NCI-H345 treated with DMSO at 0.1 percent for 48 hours (cell line): ENCODE data around the gene ORAI2.
"Not testable (repeated sequence)": the region's sequence is repeated elsewhere in the genome, so short reads cannot be mapped to it uniquely, and the experiment has no call there.

ENCODE experiments used
- DNase-seq: peaks from one replicate; lab custom pipeline; 2025; ENCODE audit not compliant: unreplicated experiment; lab: John Stamatoyannopoulos, UW

The ORAI2 gene

DNA sequence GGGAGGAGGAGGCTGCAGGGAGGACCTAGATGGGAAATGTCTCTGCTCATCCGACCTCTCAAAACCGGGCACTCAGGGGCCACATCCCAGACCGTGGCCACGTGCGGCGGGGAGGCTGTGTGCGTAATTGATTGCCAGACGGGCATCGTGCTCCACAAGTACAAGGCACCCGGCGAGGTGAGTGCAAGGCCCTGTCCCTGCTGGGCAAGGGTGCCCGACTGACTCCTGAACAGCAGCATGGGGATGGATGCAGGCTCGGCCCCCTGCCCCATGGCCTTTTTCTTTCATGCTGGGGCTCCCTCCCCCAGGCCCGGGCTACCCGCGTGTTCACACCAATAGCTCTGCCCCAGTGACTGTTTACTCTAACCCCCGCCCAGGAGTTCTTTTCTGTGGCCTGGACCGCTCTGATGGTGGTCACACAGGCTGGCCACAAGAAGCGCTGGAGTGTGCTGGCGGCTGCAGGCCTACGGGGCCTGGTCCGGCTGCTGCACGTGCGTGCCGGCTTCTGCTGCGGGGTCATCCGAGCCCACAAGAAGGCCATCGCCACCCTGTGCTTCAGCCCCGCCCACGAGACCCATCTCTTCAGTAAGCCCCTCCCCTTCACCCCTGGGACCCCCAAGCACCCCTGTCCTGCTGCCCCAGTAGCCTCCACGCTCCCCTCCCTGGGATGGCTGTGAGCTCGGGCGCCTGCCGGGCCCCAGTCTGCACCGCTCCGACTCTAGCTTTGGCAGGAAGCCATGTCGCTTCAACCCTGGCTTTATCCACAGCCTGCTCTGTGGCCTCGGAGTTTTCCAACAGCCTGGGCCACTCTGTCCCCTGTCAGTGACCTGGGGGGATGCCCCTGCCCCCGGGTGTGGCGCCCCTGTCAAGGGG lies 35.3 kb downstream of the ORAI2 start:
- no peak for DNase-seq

GRCh38 chr7:102469351-102469971 lies 36.1 kb downstream of the ORAI2 start:
- no peak for DNase-seq

- DNase-seq, result no peak
Measured at GRCh38 chr7:102469972-102470825, 36.8 kb downstream of the ORAI2 start.

- DNase-seq, result no peak
Measured at GRCh38 chr7:102471791-102472125, 38.4 kb downstream of the ORAI2 start.

- DNase-seq, result no peak
Measured at GRCh38 chr7:102472126-102473041, 39.0 kb downstream of the ORAI2 start.

- no peak for DNase-seq
Measured at GRCh38 chr7:102473271-102473991, 40.1 kb downstream of the ORAI2 start.

GRCh38 chr7:102474116-102474515 lies 40.7 kb downstream of the ORAI2 start:
- DNase-seq, result not testable (repeated sequence)

DNA sequence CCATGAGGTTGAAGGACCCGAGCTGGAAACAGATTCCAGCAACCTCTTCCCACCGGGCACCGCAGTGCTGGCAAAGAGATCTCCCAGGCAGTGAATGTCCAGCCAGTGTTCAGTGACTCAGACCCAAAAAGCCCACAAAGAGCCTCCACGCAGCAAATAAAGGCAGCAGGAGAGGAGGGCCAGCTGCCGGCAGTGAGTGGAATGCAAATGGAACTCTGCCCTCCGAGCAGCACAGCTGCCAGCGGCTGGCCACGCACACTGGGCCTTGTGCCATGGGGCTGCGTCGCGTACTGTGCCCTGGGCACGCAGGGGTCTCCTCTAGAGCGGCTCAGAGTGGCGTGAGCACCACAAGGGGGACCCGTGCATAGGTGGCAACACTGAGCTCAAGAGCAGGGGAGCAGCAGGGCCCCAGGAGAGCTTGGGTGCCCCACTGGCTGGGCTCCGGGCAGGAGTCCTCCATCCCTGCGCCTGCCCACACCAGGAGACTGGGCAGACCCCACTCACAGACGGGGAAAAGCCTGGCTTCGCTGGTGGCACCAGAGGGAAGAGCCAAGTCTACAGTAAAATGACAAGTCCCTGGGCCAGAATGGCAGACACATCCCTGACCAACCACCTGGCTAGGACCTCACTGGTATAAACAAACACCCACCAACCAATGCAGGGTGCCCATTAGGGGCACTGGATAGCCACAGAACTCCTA lies 41.5 kb downstream of the ORAI2 start:
- not testable (repeated sequence) for DNase-seq

GRCh38 chr7:102478314-102479208 lies 45.2 kb downstream of the ORAI2 start, which contains the start of gene POLR2J:
Gene POLR2J, minus strand, starts transcription at chr7:102478922. Its CDS starts 62 bp downstream, at chr7:102478860.
- not testable (repeated sequence) for DNase-seq

DNA sequence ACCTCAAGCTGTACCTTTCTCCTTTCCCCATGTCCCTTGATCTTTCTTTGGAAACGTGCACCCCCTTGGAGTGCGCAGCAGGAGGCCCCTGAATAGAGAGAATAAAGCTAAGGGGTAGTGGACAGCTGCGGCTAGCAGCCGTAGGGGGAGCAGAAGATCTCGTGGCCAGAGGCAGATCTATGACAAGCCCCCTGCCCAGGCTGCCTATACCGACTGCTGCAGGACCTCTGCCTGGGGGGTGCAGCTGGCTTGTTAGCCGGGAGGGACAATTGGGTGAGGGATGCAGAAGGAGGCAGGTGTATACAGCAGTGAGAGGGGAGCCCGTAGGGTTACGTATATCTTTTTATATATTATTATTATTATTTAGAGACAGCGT lies 45.8 kb downstream of the ORAI2 start:
- DNase-seq, result not testable (repeated sequence)

GRCh38 chr7:102479982-102480637 lies 46.7 kb downstream of the ORAI2 start:
- DNase-seq, result not testable (repeated sequence)

DNA sequence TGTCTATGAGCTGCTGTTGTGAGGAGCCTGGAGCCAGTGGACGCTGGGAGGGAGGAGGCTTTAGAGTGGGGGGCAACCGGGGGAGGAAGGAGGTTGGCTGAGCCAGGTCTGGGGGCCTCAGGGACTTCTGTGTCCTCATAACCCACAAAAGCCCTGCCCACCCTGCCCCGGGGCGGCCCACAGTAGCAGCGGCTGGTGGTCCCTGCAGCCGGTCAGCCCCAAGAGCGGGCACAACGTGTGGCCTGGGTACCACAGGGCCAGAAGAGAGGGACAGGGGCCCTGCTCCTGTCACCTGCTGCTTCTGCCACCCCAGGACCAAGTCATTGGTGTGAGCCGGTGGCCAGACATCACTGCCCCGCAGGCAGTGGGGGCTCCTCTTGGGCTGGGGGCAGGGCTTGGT lies 48.6 kb downstream of the ORAI2 start:
- DNase-seq, result not testable (repeated sequence)

DNA sequence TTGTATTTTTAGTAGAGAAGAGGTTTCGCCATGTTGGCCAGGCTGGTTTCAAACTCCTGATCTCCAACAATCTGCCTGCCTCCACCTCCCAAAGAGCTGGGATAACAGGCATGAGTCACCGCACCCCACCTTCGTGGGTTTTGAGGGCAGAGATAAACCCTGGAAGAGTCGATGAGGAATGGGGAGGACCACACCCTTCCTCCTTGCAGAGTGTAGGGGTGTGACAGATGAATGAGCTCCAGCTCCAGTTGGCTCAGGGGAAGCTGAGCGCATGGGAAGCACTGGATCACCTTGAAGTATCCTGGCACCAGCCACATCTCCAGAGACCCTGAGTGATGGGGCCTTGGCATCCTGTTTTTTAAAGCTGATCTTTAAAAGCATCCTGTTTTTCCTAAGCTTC lies 50.9 kb downstream of the ORAI2 start:
- DNase-seq, result not testable (repeated sequence)

DNA sequence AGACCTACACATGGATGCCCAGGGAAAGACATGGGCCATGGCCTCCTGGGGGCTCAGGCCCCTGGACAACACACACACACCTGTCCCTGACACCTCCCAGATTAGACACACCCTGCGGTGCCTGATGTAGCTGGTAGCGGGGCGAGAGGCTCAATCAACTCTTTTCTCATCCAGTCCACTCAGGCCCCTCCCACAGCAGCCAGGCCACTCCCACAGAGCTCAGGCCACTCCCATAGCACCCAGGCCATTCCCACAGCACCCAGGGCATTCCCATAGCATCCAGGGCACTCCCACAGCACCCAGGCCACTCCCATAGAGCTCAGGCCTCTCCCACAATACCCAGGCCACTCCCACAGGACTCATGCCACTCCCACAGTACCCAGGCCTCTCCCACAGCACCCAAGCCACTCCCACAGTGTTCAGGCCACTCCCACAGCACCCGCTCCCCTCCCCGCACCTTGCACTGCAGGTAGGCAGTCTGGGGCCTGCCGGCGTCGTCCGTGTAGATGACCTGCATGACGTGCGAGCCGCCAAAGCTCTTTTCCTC lies 57.2 kb downstream of the ORAI2 start:
- not testable (repeated sequence) for DNase-seq

GRCh38 chr7:102493220-102493935 lies 60.0 kb downstream of the ORAI2 start:
- not testable (repeated sequence) for DNase-seq

DNA sequence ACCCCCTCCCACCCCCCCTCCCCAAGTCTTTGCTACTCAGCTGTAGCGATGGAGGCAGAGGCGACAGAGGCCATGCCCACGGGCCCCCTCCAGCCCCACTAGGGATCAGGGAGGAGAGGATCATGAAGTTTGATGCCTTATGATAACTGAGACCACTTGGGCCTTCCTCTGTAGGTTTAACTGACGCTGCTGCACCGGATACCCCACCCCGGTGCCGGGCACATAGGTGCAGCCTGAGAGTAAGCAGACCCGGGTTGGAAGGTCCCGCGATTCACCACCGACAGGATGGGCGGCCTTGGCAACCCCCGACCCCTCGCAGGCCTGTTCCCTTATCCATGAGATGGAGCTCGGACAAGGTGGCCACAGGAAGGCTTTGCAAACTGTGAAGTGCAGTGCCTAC lies 60.7 kb downstream of the ORAI2 start:
- DNase-seq, result not testable (repeated sequence)
